GM19324 (cell line): Measurements from ENCODE around the gene FGF3.

Experiments used
- ATAC-seq: cut with Tn5 transposase; IDR thresholded peaks from one replicate; pipeline ENCODE4 v1.9.1; 2021; ENCODE audit warnings: mild to moderate bottlenecking, moderate library complexity; ENCODE audit not compliant: unreplicated experiment, low FRiP score

FGF3 gene

DNA sequence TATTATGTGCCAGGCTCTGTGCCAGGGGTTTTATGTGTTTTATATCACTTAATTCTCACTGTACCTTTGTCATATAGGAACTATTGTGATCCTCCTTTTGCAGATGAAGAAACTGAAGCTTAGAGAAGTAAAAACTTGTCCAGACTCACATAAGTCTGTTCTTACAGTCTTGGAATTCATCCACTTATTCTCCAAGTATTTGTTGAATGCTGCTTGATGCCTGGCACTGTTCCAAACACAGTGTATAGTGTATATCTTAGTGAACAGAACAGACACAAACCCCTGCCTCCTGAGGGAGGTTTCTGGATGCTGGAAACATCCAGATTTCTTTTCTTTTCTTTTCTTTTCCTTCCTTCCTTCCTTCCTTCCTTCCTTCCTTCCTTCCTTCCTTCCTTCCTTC is 29.0 kb upstream of the FGF3 start:
- ATAC-seq, result no peak

DNA sequence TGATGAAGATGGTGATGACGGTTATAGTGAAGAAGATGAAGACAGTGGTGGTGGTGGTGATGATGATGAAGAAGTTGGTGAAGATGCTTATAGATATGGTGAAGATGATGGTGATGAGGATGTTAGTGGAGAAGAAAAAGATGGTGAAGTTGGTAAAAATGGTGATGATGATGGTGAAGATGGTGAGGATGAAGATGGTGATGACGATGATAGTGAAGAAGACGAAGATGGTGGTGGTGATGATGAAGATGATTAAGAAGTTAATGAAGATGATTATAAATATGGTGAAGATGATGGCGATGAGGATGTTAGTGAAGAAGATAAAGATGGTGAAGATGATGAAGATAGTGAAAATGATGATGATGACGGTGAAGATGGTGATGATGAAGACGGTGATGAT is 25.2 kb upstream of the FGF3 start:
- ATAC-seq, result no peak

GRCh38 chr11:69843529-69843921 is 24.3 kb upstream of the FGF3 start:
- no peak for ATAC-seq

- no peak for ATAC-seq
Observed at GRCh38 chr11:69842746-69843528, 23.7 kb upstream of the FGF3 start.

DNA sequence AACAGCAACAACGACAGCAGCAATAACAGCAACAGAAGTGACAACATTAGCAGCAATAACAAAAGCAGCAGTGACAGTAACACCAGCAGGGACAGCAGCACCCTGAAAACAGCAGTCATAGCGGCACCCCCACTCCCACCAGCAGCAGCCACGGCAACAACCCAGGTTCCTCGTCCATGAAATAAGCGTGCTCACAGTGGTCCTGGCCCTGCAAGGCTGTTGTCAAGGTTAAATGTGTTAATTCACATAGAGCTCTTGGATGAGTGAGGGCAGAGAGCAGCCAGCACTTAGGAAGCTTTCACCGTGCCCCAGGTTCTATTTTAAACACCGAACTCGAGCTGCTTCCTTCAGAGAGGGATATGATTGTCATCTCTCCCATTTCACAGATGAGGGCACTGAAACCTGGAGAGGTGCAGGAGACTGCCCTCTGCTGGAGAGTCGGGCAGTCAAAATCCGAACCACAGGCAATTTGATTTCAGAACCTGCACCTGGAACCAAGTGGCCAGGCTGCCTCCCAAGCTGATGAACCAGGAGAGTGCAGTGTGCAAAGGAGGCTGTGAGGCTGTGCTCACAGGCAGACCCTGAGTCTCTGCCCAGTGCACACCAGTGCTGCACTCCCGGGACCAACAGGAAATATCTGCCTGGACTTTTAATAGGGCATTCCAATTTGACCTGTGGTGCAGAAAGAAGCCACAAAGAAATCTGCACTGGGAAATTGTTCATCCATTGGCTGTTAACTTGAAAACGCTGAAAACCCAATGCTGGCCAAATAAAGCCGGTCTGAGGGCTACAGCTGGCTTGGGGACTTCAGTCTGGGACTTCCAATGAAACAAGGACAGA is 22.9 kb upstream of the FGF3 start:
- no peak for ATAC-seq

GRCh38 chr11:69841170-69841858 is 22.1 kb upstream of the FGF3 start:
- ATAC-seq, result no peak

DNA sequence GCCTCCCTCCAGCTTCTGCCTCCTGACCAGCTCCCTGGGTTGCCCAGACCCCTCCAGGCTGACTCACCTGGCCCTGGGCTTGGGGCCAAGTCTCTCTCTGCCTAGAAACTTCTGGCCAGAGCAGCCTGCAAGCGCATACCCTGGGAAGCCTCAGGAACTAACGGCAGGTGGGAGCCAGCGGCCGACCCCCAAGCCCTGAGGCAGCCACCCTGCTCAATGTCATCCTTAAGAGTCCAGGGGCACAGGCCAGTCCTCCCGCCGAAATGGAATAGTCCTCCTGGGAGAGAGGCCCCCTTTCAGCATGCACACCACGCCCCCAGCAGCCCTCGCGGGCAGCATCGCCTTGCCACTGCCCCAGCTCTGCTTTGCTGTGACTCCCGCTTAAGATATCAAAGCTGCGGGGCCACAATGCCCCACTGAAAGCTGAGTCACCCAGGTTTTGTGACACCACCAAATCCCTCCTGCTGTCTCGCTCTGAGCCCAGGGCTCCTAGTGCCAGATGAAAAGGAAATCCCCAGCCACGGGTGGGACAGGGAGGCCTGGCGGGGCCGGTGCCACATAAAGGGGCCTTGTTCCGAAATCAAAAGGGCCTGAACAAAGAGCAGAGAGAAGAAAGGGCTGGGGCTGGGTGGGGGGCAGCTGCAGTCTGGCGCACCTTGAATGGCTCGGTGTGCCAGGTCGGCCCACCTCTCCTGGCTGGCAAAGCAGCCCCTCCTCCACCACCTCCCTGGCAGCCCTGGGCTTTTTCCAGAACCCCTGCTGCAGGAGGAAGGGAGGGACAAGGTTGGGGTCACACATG is 21.4 kb upstream of the FGF3 start:
- ATAC-seq, result no peak

GRCh38 chr11:69839516-69839915 is 20.3 kb upstream of the FGF3 start:
- ATAC-seq, result no peak

DNA sequence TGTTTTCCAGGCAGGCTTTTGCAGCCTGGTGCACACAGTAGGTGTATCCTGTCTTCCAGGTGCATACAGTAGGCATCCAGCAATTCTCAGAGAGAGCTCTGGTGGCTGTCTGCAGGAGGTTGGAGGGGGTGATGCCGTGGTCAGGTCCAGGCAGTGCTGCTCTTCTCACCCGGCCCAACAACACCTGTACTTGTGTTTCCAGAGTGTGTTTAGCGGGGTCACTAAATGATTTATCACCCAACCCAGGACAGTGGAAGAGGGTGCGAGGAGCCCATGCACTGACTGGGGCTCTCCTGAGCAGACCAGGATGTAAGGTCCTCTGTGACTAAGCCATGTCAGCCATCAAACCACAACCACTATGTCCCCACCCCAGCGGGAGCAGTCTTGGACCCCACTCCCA is 18.6 kb upstream of the FGF3 start:
- no peak for ATAC-seq

DNA sequence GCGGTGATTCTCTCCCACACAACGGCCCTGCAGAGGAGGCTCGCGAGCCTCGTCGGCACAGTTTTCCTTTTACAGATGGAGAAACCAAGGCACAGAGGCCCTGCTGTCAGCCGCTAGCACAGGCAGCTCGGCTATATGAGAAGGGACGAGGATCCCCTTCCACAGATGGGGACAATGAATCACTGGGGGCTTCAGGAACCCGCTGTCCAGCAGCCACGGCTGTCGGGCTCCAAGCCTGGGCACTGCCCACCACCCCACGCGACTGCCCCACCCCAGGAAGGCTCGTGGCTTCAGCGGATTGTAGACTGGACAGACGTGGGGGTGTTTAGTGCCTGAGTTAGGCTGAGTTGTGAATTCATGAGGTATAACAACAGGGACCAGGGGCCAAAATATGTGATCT is 17.2 kb upstream of the FGF3 start:
- ATAC-seq, result no peak

- ATAC-seq, result no peak
Observed at GRCh38 chr11:69834811-69835800, 15.9 kb upstream of the FGF3 start.

GRCh38 chr11:69834251-69834650 is 15.0 kb upstream of the FGF3 start:
- no peak for ATAC-seq

- ATAC-seq, result no peak
Observed at GRCh38 chr11:69832561-69833413, 13.6 kb upstream of the FGF3 start.

DNA sequence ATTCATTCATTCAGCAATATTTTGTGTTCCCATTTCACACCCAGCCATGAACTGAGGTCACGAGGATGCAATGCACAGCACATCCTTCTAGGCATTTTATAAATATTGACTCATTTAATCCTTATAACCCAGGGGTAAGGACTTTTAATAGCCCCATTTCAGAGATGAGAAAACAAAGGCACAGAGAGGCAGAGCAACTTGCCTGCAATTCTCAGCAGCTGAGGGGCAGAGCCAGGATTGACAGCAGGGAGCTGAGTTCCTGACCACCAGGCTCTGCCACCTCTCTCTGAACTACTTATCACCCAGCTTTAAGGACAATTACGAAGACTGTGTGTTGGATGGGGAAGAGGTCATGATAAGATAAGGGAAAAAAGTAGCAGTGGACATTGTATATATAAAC is 12.8 kb upstream of the FGF3 start:
- no peak for ATAC-seq

DNA sequence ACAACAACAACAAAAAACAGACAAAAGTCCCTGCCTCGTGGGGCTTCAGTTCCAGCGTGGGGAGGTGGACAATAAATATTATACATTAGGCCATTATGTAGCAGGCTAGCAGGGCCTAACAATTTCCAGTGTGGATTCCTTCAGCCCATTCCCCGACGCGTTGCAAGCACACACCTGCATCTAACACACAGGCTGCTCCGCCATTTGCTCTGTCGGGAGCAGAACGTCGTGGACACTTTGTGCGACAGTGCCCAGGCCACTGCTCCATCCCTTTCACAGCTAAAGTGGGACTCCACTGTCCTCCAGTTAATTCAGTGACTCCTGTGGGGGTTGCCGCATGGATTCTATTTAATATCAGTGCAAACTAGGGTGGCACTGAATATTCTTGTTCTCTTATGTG is 10.9 kb upstream of the FGF3 start:
- no peak for ATAC-seq

DNA sequence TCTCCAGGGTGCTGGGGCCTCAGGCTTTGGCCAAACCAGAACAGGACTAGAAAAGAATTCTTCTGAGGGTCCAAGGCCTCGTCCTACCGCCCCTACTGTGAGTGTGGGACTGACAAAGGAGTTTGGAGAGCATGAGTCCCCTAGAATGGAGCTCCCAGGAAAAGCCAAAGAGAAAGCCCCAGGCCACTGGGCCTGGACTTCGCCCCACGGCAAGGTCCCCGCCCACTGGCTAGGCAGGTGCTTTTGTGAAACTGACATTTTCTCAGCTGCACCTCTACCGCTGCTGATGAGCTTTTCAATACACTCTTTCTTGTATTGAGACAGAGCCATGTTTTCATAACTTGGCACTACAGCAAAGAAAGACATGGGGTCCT is 9.7 kb upstream of the FGF3 start:
- ATAC-seq, result no peak

GRCh38 chr11:69828276-69828970 is 9.2 kb upstream of the FGF3 start:
- ATAC-seq, result no peak

- no peak for ATAC-seq
Observed at GRCh38 chr11:69826773-69827172, 7.6 kb upstream of the FGF3 start.
